ENCODE data around the gene DYNLRB2.

Gene DYNLRB2

DNA sequence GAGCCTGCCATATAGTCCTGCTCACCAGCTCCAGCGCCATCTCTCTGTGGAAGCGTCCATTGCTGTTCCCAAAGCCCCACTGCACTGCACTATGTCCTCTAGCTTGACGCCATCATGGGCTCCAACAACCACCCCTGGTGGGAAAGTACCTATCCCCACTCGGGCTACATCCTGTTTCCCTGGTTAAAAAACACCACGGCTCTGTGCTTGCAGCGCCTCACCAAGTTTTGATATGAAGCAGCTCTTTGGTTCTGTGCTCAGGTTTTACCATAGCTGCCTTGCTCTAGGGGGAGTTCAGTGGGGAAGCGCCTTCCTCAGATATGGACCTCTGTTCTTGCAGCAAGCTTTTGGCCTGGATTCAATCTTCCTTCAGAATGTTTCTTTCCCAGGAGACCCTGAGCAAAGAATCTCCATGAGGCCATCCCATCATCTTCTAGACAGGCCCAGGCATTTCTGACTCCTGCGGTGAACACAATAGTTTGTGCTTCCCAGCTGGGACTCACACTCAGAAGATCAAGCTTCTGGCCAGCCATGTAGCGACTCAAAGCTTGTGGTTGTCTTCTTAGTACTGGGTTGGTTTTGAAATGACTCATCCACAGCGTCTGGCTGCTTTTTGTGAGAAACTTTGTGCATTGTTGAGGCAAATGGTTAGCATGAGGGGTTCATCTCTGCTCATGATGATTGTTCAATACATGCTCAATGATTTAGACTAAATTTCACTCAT lies 39.5 kb downstream of the DYNLRB2 start:
- H3K27me3 ChIP-seq (ENCODE audit: insufficient read depth, low read depth, severe bottlenecking): no peaks in the 10 kb centered on the region
- DNase-seq: no peak
- TF ChIP-seq, protein P1, sequence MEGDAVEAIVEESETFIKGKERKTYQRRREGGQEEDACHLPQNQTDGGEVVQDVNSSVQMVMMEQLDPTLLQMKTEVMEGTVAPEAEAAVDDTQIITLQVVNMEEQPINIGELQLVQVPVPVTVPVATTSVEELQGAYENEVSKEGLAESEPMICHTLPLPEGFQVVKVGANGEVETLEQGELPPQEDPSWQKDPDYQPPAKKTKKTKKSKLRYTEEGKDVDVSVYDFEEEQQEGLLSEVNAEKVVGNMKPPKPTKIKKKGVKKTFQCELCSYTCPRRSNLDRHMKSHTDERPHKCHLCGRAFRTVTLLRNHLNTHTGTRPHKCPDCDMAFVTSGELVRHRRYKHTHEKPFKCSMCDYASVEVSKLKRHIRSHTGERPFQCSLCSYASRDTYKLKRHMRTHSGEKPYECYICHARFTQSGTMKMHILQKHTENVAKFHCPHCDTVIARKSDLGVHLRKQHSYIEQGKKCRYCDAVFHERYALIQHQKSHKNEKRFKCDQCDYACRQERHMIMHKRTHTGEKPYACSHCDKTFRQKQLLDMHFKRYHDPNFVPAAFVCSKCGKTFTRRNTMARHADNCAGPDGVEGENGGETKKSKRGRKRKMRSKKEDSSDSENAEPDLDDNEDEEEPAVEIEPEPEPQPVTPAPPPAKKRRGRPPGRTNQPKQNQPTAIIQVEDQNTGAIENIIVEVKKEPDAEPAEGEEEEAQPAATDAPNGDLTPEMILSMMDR (IDR thresholded peaks at IDR 0.05; ENCODE audit: low read depth, low read length): no peak
- no peak overlapping the region for H3K27ac ChIP-seq
- no peaks in the 10 kb centered on the region for H3K36me3 ChIP-seq
- H3K4me3 ChIP-seq (ENCODE audit: low read depth, low read length): no peak overlapping the region
- H3K9me3 ChIP-seq (ENCODE audit: severe bottlenecking): no peaks in the 10 kb centered on the region

DNA sequence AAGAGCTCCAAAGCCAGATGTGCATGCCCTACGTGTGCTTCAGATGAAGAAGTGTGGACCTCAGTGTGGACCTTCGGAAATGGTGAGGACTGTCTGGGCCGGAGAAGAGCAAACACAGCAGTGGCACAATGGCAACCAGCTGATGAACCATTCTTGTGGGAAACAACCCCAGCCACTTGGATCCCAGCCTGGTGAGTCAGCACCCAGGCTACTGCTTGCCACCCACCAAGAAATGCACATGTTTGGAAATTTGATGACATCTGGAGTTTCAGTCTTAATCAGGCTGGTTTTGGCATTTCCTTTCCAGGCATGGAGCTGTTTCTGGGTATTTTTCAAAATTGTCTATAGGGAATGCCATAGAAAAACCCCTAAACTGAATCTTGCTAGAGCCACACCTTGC lies 42.7 kb downstream of the DYNLRB2 start:
- TF ChIP-seq, protein P1 (IDR thresholded peaks at IDR 0.05; ENCODE audit: low read depth, low read length): no peak
- H3K27me3 ChIP-seq (ENCODE audit: insufficient read depth, low read depth, severe bottlenecking): peaks cover 3% of the 10 kb centered on the region
- no peak overlapping the region for H3K27ac ChIP-seq
- DNase-seq: no peak
- no peaks in the 10 kb centered on the region for H3K9me3 ChIP-seq (ENCODE audit: severe bottlenecking)
- no peaks in the 10 kb centered on the region for H3K36me3 ChIP-seq
- H3K4me3 ChIP-seq (ENCODE audit: low read depth, low read length): no peak overlapping the region

DNA sequence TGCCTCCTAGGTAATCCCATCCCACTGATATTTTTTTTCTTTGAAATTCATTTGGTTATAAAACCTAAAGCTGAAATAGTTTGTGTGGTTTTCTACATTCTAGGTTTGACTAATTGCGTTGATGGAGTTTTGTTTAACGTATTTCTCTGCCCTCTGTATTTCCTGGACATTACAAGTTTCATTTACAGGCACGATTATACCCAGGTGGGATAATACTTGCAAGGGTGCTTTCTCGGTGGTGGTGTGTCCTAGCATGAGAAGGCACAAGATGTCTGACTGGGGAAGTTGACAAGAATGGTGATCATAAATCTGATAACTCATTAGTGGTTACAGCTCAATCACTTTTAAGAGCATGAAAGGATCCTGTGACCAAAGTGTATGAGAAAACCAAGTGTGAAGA lies 45.0 kb downstream of the DYNLRB2 start:
- Histone ChIP-seq H3K36me3 (no peaks in the 10 kb centered on the region), H3K9me3 (ENCODE audit: severe bottlenecking) (no peaks in the 10 kb centered on the region), H3K27ac (no peak overlapping the region), H3K4me3 (ENCODE audit: low read depth, low read length) (no peak overlapping the region), H3K27me3 (ENCODE audit: insufficient read depth, low read depth, severe bottlenecking) (peaks cover 3% of the 10 kb centered on the region)
- TF ChIP-seq, protein P1 (IDR thresholded peaks at IDR 0.05; ENCODE audit: low read depth, low read length): no peak
- no peak for DNase-seq

DNA sequence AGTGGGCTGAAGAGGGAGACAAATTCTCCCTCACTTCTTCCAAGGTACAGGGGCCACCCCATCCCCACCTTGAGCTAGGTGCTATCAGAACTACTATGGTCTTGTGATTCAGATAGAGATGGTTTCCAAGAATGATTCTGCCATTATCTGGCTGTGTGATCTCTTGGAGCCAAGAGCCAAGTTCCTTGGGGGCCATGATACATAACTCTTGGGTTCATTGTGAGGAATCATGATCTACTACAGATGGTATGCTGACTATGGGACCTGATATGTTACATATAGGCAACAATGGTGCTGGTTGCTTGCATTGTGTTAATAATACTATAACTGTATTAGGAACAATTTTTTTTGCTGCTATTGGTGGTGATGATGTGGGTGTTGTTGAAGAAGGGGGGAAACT lies 45.7 kb downstream of the DYNLRB2 start:
- no peak overlapping the region for H3K4me3 ChIP-seq (ENCODE audit: low read depth, low read length)
- TF ChIP-seq, protein P1 (IDR thresholded peaks at IDR 0.05; ENCODE audit: low read depth, low read length): no peak
- H3K27me3 ChIP-seq (ENCODE audit: insufficient read depth, low read depth, severe bottlenecking): peaks cover 3% of the 10 kb centered on the region
- no peak for DNase-seq
- H3K9me3 ChIP-seq (ENCODE audit: severe bottlenecking): no peaks in the 10 kb centered on the region
- H3K36me3 ChIP-seq: no peaks in the 10 kb centered on the region
- no peak overlapping the region for H3K27ac ChIP-seq

DNA sequence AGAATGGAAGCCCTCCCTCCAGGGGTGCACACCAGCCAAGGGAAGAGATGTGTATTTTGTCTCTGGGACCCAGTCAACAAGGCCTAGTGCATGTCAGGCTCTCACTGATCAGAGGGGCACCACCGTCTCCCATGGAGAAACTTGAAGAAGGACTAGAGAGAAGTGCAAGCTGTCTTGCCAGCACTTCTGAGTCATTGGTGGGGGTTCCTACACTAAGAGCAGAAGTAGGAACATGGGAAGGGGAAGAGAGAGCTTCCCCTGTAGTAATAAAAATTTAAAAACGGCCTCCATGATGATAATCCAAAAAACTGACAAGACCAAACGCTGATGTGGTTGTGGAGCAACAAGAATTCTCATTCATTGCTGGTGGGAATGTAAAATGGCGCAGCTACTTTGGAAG lies 46.3 kb downstream of the DYNLRB2 start:
- Histone ChIP-seq H3K27ac (no peak overlapping the region), H3K4me3 (ENCODE audit: low read depth, low read length) (no peak overlapping the region), H3K27me3 (ENCODE audit: insufficient read depth, low read depth, severe bottlenecking) (peaks cover 3% of the 10 kb centered on the region), H3K36me3 (no peaks in the 10 kb centered on the region), H3K9me3 (ENCODE audit: severe bottlenecking) (no peaks in the 10 kb centered on the region)
- no peak for DNase-seq
- TF ChIP-seq, protein P1 (IDR thresholded peaks at IDR 0.05; ENCODE audit: low read depth, low read length): no peak
